ENCODE data around the gene C9orf152.
"Not testable (repeated sequence)": the region's sequence is repeated elsewhere in the genome, so short reads cannot be mapped to it uniquely, and the experiment has no call there.

Gene C9orf152

DNA sequence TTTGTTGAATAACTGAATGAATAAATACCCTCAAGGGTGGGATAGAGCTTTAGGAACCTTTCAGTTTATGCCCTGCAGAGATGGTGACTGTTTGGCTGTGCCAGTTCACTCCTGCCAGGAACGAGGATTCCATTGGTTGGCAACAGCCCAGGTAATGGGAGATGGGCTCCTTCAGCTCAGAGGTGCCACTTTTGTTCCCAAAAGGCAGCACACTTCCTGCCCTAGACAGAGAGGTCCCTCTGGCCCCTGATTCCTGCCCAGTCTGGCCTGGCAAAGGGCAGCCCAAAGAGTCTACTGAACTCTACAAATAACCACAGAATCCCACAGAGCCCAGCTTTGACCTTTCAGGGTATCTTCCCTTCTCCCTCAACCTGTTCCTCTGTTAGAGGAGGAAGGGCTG, 1.6 kb downstream of the C9orf152 start:
- H3K4me2 ChIP-seq (ENCODE audit: low read length) = no peak overlapping the region

DNA sequence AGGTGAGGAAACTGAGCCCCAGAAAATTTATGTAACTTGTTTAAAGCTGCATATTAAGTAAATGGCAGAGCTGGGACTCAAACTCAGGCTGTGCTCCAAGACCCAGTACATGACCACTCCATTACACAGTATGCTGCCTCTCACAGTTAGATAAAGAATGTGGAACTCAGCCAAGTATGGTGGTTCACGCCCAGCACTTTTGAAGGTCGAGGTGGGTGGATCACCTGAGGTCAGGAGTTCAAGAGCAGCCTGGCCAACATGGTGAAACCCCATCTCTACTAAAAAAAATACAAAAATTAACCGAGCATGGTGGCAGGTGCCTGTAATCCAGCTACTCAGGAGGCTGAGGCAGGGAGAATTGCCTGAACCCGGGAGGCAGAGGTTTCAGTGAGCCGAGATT, 2.3 kb downstream of the C9orf152 start:
- not testable (repeated sequence) for H2AFZ ChIP-seq (ENCODE audit: low read depth, low read length); H3K4me2 ChIP-seq (ENCODE audit: low read length); H3K4me1 ChIP-seq (ENCODE audit: low read length); H3K9me3 ChIP-seq (ENCODE audit: insufficient read depth, low read length); H3K9ac ChIP-seq (ENCODE audit: low read length); H3K36me3 ChIP-seq (replicated peaks; ENCODE audit: low read depth, low read length); H3K27ac ChIP-seq (ENCODE audit: low read length); H3K79me2 ChIP-seq (ENCODE audit: low read length); H4K20me1 ChIP-seq (ENCODE audit: insufficient read depth, low read length); H3K4me3 ChIP-seq (ENCODE audit: low read length)
- peaks cover 21% of the 10 kb centered on the region for H3K27me3 ChIP-seq (ENCODE audit: low read depth, low read length)

More for the DNA sequence above, 1.6 kb downstream of the C9orf152 start:
- Histone ChIP-seq H3K27me3 (ENCODE audit: low read depth, low read length) (peaks cover 21% of the 10 kb centered on the region), H3K27ac (ENCODE audit: low read length) (no peak overlapping the region), H3K36me3 (replicated peaks; ENCODE audit: low read depth, low read length) (no peaks in the 10 kb centered on the region), H4K20me1 (ENCODE audit: insufficient read depth, low read length) (no peaks in the 10 kb centered on the region), H3K4me3 (ENCODE audit: low read length) (no peak overlapping the region), H3K9me3 (ENCODE audit: insufficient read depth, low read length) (no peaks in the 10 kb centered on the region), H3K4me1 (ENCODE audit: low read length) (no peaks in the 10 kb centered on the region), H3K9ac (ENCODE audit: low read length) (no peak overlapping the region), H3K79me2 (ENCODE audit: low read length) (no peaks in the 10 kb centered on the region), H2AFZ (ENCODE audit: low read depth, low read length) (no peak overlapping the region)
- no peak for TF ChIP-seq EZH2phosphoT487 (IDR thresholded peaks at IDR 0.05; ENCODE audit: low read depth)
- TF ChIP-seq, protein P1, sequence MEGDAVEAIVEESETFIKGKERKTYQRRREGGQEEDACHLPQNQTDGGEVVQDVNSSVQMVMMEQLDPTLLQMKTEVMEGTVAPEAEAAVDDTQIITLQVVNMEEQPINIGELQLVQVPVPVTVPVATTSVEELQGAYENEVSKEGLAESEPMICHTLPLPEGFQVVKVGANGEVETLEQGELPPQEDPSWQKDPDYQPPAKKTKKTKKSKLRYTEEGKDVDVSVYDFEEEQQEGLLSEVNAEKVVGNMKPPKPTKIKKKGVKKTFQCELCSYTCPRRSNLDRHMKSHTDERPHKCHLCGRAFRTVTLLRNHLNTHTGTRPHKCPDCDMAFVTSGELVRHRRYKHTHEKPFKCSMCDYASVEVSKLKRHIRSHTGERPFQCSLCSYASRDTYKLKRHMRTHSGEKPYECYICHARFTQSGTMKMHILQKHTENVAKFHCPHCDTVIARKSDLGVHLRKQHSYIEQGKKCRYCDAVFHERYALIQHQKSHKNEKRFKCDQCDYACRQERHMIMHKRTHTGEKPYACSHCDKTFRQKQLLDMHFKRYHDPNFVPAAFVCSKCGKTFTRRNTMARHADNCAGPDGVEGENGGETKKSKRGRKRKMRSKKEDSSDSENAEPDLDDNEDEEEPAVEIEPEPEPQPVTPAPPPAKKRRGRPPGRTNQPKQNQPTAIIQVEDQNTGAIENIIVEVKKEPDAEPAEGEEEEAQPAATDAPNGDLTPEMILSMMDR (IDR thresholded peaks at IDR 0.05; ENCODE audit: low read depth, low read length) = no peak

DNA sequence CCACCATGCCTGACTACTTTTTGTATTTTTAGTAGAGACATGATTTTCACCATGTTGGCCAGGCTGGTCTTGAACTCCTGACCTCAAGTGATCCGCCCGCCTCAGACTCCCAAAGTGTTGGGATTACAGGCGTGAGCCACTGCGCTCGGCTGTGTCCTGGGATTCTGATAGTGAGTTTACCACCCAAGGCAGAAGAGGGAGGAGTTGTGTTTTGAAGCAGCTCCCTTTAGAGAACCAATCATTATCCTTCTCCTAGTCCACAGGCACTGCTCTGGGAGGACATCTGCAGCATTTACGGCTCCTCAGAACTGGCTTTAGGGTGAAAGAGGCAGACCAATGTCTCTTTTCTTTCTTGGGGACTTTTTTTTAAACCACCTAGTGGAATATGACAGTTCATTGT, 5.7 kb downstream of the C9orf152 start:
- Histone ChIP-seq H2AFZ (ENCODE audit: low read depth, low read length) (no peak overlapping the region), H3K4me1 (ENCODE audit: low read length) (no peaks in the 10 kb centered on the region), H3K9me3 (ENCODE audit: insufficient read depth, low read length) (no peaks in the 10 kb centered on the region), H3K9ac (ENCODE audit: low read length) (no peak overlapping the region), H3K27ac (ENCODE audit: low read length) (no peak overlapping the region), H3K79me2 (ENCODE audit: low read length) (no peaks in the 10 kb centered on the region), H4K20me1 (ENCODE audit: insufficient read depth, low read length) (no peaks in the 10 kb centered on the region), H3K36me3 (replicated peaks; ENCODE audit: low read depth, low read length) (no peaks in the 10 kb centered on the region), H3K27me3 (ENCODE audit: low read depth, low read length) (peaks cover 22% of the 10 kb centered on the region), H3K4me3 (ENCODE audit: low read length) (no peak overlapping the region), H3K4me2 (ENCODE audit: low read length) (no peak overlapping the region)
- TF ChIP-seq EZH2phosphoT487 (IDR thresholded peaks at IDR 0.05; ENCODE audit: low read depth) = no peak
- TF ChIP-seq, protein P1 (IDR thresholded peaks at IDR 0.05; ENCODE audit: low read depth, low read length) = no peak

DNA sequence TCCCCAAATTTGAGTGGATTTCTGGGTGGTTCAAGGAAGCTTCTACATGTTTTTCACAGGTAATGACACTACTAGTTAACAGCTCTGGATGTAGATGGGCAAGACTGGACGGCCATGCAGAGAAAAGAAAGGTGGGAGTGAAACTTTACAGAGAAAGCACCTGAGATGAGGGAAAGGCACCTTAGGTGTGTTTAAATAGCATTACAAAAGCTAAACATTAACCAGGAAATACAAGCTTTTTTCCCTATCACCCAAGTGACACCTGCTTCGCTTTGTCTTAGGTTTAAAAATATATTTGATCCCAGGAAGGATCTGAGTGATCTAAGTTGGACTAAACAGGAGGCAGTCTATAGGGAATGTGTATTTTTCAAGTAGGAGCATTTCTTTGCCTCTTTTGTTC, 8.3 kb downstream of the C9orf152 start:
- Histone ChIP-seq H3K36me3 (replicated peaks; ENCODE audit: low read depth, low read length) (no peaks in the 10 kb centered on the region), H3K9me3 (ENCODE audit: insufficient read depth, low read length) (no peaks in the 10 kb centered on the region), H2AFZ (ENCODE audit: low read depth, low read length) (no peak overlapping the region), H3K27me3 (ENCODE audit: low read depth, low read length) (peaks cover 7% of the 10 kb centered on the region; the same call in 1 of the 2 replicates), H3K9ac (ENCODE audit: low read length) (no peak overlapping the region), H3K79me2 (ENCODE audit: low read length) (no peaks in the 10 kb centered on the region), H3K4me3 (ENCODE audit: low read length) (no peak overlapping the region), H3K27ac (ENCODE audit: low read length) (no peak overlapping the region), H3K4me2 (ENCODE audit: low read length) (no peak overlapping the region), H3K4me1 (ENCODE audit: low read length) (no peaks in the 10 kb centered on the region), H4K20me1 (ENCODE audit: insufficient read depth, low read length) (no peaks in the 10 kb centered on the region)
- TF ChIP-seq, protein P1 (IDR thresholded peaks at IDR 0.05; ENCODE audit: low read depth, low read length) = no peak
- no peak for TF ChIP-seq EZH2phosphoT487 (IDR thresholded peaks at IDR 0.05; ENCODE audit: low read depth)

DNA sequence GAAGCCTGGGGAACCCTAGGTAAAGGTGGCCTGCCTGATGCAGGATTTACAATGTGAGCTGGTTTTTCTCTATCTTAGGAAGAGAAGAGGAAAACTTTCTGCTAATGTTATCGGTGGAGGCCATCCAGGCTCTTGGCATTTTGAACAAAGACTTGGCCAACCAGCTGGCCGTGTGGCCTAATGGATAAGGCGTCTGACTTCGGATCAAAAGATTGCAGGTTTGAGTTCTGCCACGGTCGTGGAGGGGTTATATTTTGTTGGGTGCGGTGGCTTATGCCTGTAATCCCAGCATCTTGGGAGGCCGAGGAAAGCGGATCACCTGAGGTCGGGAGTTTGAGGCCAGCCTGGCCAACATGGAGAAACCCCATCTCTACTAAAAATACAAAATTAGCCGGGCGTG, 9.6 kb downstream of the C9orf152 start:
- H3K9me3 ChIP-seq (ENCODE audit: insufficient read depth, low read length) = no peaks in the 10 kb centered on the region
- H2AFZ ChIP-seq (ENCODE audit: low read depth, low read length) = no peak overlapping the region
- TF ChIP-seq EZH2phosphoT487 (IDR thresholded peaks at IDR 0.05; ENCODE audit: low read depth) = no peak
- TF ChIP-seq, protein P1 (IDR thresholded peaks at IDR 0.05; ENCODE audit: low read depth, low read length) = no peak

More for the DNA sequence above, 9.6 kb downstream of the C9orf152 start:
- no peaks in the 10 kb centered on the region for H3K4me1 ChIP-seq (ENCODE audit: low read length)
- no peaks in the 10 kb centered on the region for H3K79me2 ChIP-seq (ENCODE audit: low read length)
- no peak overlapping the region for H3K9ac ChIP-seq (ENCODE audit: low read length)
- H4K20me1 ChIP-seq (ENCODE audit: insufficient read depth, low read length) = no peaks in the 10 kb centered on the region
- H3K27ac ChIP-seq (ENCODE audit: low read length) = no peak overlapping the region
- peaks cover 7% of the 10 kb centered on the region; the same call in 1 of the 2 replicates for H3K27me3 ChIP-seq (ENCODE audit: low read depth, low read length)
- H3K4me3 ChIP-seq (ENCODE audit: low read length) = no peak overlapping the region
- H3K36me3 ChIP-seq (replicated peaks; ENCODE audit: low read depth, low read length) = no peaks in the 10 kb centered on the region
- no peak overlapping the region for H3K4me2 ChIP-seq (ENCODE audit: low read length)

All from OCI-LY3 (cell line).